Measurements from ENCODE around the gene TRPM5.

DNA sequence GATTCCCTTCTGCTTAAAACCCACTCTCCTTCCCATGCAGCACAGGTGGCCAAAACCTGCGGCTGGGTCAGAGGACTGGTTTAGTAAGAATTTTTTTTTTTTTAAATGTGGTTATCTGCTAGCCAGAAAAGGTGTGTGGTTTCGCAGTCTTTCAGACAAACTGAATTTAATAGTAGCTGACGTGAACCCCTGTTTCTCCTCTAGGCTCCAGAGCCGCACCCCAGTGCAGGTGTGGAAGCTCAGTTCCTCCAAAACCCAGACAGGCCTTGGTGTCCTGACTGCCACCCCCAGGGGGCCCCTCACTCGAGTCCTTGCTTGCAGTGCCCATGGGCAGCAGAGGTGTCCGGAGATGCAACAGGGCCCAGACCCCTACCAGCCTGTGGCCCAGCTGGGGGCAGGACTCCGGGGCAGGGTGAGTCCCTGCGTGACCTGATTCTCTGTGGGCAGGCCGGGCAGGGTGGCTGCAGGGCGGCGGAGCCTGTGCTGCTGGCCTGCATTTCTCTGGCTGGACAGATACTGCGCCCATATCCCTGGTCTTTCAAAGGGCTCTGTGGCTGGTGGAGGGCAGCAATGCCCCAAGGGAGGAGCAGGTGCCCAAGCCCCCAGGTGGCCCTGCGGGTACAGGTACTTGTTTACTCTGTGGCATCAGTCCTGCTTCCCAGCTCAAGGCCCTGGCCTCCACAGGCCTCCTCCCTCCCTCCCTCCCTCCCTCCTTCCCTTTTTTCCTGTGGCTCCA, 15.7 kb upstream of the TRPM5 start:
- TF ChIP-seq, protein P1, sequence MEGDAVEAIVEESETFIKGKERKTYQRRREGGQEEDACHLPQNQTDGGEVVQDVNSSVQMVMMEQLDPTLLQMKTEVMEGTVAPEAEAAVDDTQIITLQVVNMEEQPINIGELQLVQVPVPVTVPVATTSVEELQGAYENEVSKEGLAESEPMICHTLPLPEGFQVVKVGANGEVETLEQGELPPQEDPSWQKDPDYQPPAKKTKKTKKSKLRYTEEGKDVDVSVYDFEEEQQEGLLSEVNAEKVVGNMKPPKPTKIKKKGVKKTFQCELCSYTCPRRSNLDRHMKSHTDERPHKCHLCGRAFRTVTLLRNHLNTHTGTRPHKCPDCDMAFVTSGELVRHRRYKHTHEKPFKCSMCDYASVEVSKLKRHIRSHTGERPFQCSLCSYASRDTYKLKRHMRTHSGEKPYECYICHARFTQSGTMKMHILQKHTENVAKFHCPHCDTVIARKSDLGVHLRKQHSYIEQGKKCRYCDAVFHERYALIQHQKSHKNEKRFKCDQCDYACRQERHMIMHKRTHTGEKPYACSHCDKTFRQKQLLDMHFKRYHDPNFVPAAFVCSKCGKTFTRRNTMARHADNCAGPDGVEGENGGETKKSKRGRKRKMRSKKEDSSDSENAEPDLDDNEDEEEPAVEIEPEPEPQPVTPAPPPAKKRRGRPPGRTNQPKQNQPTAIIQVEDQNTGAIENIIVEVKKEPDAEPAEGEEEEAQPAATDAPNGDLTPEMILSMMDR (IDR thresholded peaks at IDR 0.05; ENCODE audit: insufficient read depth, low read length, poor library complexity, severe bottlenecking), result peak; percentile 40
- no peak for TF ChIP-seq EZH2phosphoT487 (conservative IDR thresholded peaks at IDR 0.05; ENCODE audit: low read length)

All from SU-DHL-6 (cell line).